ENCODE data around the gene PHF21A. TPM values are rescaled to one million over a fixed set of nuclear protein-coding genes. Genes with fewer than 3 reads are reported as not detected.
"Not testable (repeated sequence)": the region's sequence is repeated elsewhere in the genome, so short reads cannot be mapped to it uniquely, and the experiment has no call there.

PHF21A gene
- total RNA-seq, 1 donor from 2014 or later: 36.6 TPM

GRCh38 chr11:45905095-45905494 is 216.2 kb downstream of the PHF21A start:
- ATAC-seq (ENCODE audit: poor library complexity) (no peak), DNase-seq (no peak)
- intact Hi-C loops (cut with DNase I): no loop called here

GRCh38 chr11:45904309-45904915 is 216.8 kb downstream of the PHF21A start:
- intact Hi-C loops (cut with DNase I): no loop called here
- ATAC-seq (ENCODE audit: poor library complexity) (no peak), DNase-seq (no peak)

GRCh38 chr11:45902452-45903380 is 218.5 kb downstream of the PHF21A start:
- ATAC-seq (ENCODE audit: poor library complexity): no peak
- intact Hi-C loops (cut with DNase I): no loop called here
- DNase-seq: no peak

- intact Hi-C loops (cut with DNase I): no loop called here
- DNase-seq: no peak
- ATAC-seq (ENCODE audit: poor library complexity): no peak
Observed at GRCh38 chr11:45901626-45902025, 219.6 kb downstream of the PHF21A start.

GRCh38 chr11:45900916-45901617 is 220.2 kb downstream of the PHF21A start:
- DNase-seq (peak; percentile 66), ATAC-seq (ENCODE audit: poor library complexity) (peak; percentile 40)
- intact Hi-C loops (cut with DNase I): no loop called here

- DNase-seq: not testable (repeated sequence)
- peak; percentile 34 for ATAC-seq (ENCODE audit: poor library complexity)
Observed at GRCh38 chr11:45900175-45900800, 221.0 kb downstream of the PHF21A start.

GRCh38 chr11:45899448-45900174 is 221.6 kb downstream of the PHF21A start:
- intact Hi-C loops (cut with DNase I): no loop called here
- DNase-seq (peak; percentile 90), ATAC-seq (ENCODE audit: poor library complexity) (peak; percentile 84)

More at GRCh38 chr11:45900175-45900800, 221.0 kb downstream of the PHF21A start:
- intact Hi-C loops (cut with DNase I): not testable (repeated sequence)

GRCh38 chr11:45899086-45899447 is 222.2 kb downstream of the PHF21A start:
- DNase-seq (no peak), ATAC-seq (ENCODE audit: poor library complexity) (no peak)
- intact Hi-C loops (cut with DNase I): no loop called here

GRCh38 chr11:45897556-45897955 is 223.7 kb downstream of the PHF21A start:
- DNase-seq: no peak
- no peak for ATAC-seq (ENCODE audit: poor library complexity)
- intact Hi-C loops (cut with DNase I): no loop called here

- intact Hi-C loops (cut with DNase I): no loop called here
- DNase-seq: no peak
- no peak for ATAC-seq (ENCODE audit: poor library complexity)
Observed at GRCh38 chr11:45896422-45896984, 224.8 kb downstream of the PHF21A start.

- intact Hi-C loops (cut with DNase I): no loop called here
- DNase-seq (no peak), ATAC-seq (ENCODE audit: poor library complexity) (no peak)
Observed at GRCh38 chr11:45895553-45896259, 225.5 kb downstream of the PHF21A start.

- intact Hi-C loops (cut with DNase I): no loop called here
- no peak for ATAC-seq (ENCODE audit: poor library complexity)
- DNase-seq: no peak
Observed at GRCh38 chr11:45894555-45895247, 226.6 kb downstream of the PHF21A start.

- ATAC-seq (ENCODE audit: poor library complexity): peak; percentile 61
- intact Hi-C loops (cut with DNase I): no loop called here
- DNase-seq: no peak
Observed at GRCh38 chr11:45892856-45893255, 228.4 kb downstream of the PHF21A start.

GRCh38 chr11:45890886-45891550 is 230.2 kb downstream of the PHF21A start:
- peak; percentile 13 for DNase-seq

GRCh38 chr11:45889966-45890365 is 231.3 kb downstream of the PHF21A start:
- no peak for ATAC-seq (ENCODE audit: poor library complexity)
- no peak for DNase-seq
- intact Hi-C loops (cut with DNase I): no loop called here

More at GRCh38 chr11:45890886-45891550, 230.2 kb downstream of the PHF21A start:
- intact Hi-C loops (cut with DNase I): no loop called here
- ATAC-seq (ENCODE audit: poor library complexity): no peak

- DNase-seq (no peak), ATAC-seq (ENCODE audit: poor library complexity) (no peak)
- intact Hi-C loops (cut with DNase I): no loop called here
Observed at GRCh38 chr11:45889555-45889954, 231.7 kb downstream of the PHF21A start.
